H7 (cell line): ENCODE data around the gene KRTAP1-1. TPM values are rescaled to one million over a fixed set of nuclear protein-coding genes. Genes with fewer than 3 reads are reported as not detected.

Experiments used
- total RNA-seq: library from RNA; depleted of rRNA; stranded (reverse); fragments of >200 nt; shearing (Covaris generic); gene quantifications from 2 replicates; pipeline ENCODE4 v1.2.3, GENCODE V29; 2014; rRNA removed

Gene KRTAP1-1
- total RNA-seq, 1 experiment from 2014 or later = not detected

Other genes starting within 250 kb of the KRTAP1-1 start
- gene KRT28, start 241.5 kb downstream of the KRTAP1-1 start, total RNA-seq = not detected in 2 replicates
- 2.4 and 5.4 TPM in 2 replicates for gene KRT10, start 218.8 kb downstream of the KRTAP1-1 start, total RNA-seq
- not detected in 2 replicates for gene KRT12, start 174.2 kb downstream of the KRTAP1-1 start, total RNA-seq
- not detected in 2 replicates for gene KRT20, start 156.2 kb downstream of the KRTAP1-1 start, total RNA-seq
- not detected in 2 replicates for gene KRT23, start 103.8 kb downstream of the KRTAP1-1 start, total RNA-seq
- gene KRT39, start 74.5 kb downstream of the KRTAP1-1 start, total RNA-seq = not detected in 2 replicates
- gene KRT40, start 57.1 kb downstream of the KRTAP1-1 start, total RNA-seq = not detected in 2 replicates
- gene KRTAP3-3, start 47.3 kb downstream of the KRTAP1-1 start, total RNA-seq = not detected in 2 replicates
- gene KRTAP3-2, start 41.5 kb downstream of the KRTAP1-1 start, total RNA-seq = not detected in 2 replicates
- not detected in 2 replicates for gene KRTAP3-1, start 32.3 kb downstream of the KRTAP1-1 start, total RNA-seq
- gene KRTAP1-5, start 14.2 kb downstream of the KRTAP1-1 start, total RNA-seq = not detected in 2 replicates
- gene KRTAP1-4, start 11.3 kb downstream of the KRTAP1-1 start, total RNA-seq = not detected in 2 replicates
- gene KRTAP1-3, start 6.6 kb downstream of the KRTAP1-1 start, total RNA-seq = not detected in 2 replicates
- gene KRTAP2-1, start 5.9 kb upstream of the KRTAP1-1 start, total RNA-seq = not detected in 2 replicates
- gene KRTAP2-2, start 13.8 kb upstream of the KRTAP1-1 start, total RNA-seq = not detected in 2 replicates
- not detected in 2 replicates for gene KRTAP2-3, start 18.7 kb upstream of the KRTAP1-1 start, total RNA-seq
- gene KRTAP2-4, start 24.4 kb upstream of the KRTAP1-1 start, total RNA-seq = not detected in 2 replicates
- gene KRTAP4-7, start 42.7 kb upstream of the KRTAP1-1 start, total RNA-seq = not detected in 2 replicates
- gene KRTAP4-8, start 56.7 kb upstream of the KRTAP1-1 start, total RNA-seq = not detected in 2 replicates
- not detected in 2 replicates for gene KRTAP4-16, start 60.8 kb upstream of the KRTAP1-1 start, total RNA-seq
- not detected in 2 replicates for gene KRTAP4-9, start 63.9 kb upstream of the KRTAP1-1 start, total RNA-seq
- not detected in 2 replicates for gene KRTAP4-11, start 76.9 kb upstream of the KRTAP1-1 start, total RNA-seq
- gene KRTAP4-12, start 82.7 kb upstream of the KRTAP1-1 start, total RNA-seq = not detected in 2 replicates
- not detected in 2 replicates for gene KRTAP4-6, start 99.1 kb upstream of the KRTAP1-1 start, total RNA-seq
- gene KRTAP4-5, start 108.4 kb upstream of the KRTAP1-1 start, total RNA-seq = not detected in 2 replicates
- not detected in 2 replicates for gene KRTAP4-4, start 119.3 kb upstream of the KRTAP1-1 start, total RNA-seq
- not detected in 2 replicates for gene KRTAP4-3, start 126.8 kb upstream of the KRTAP1-1 start, total RNA-seq
- not detected in 2 replicates for gene KRTAP4-2, start 136.8 kb upstream of the KRTAP1-1 start, total RNA-seq
- gene KRTAP4-1, start 143.5 kb upstream of the KRTAP1-1 start, total RNA-seq = 0.38 and 0.70 TPM in 2 replicates
- gene KRTAP9-1, start 148.4 kb upstream of the KRTAP1-1 start, total RNA-seq = not detected in 2 replicates
- not detected in 2 replicates for gene KRTAP9-2, start 185.2 kb upstream of the KRTAP1-1 start, total RNA-seq
- gene KRTAP9-3, start 191.0 kb upstream of the KRTAP1-1 start, total RNA-seq = not detected in 2 replicates
- not detected in 2 replicates for gene KRTAP9-8, start 196.5 kb upstream of the KRTAP1-1 start, total RNA-seq
- gene KRTAP9-4, start 208.2 kb upstream of the KRTAP1-1 start, total RNA-seq = not detected in 2 replicates
- gene KRTAP9-9, start 213.9 kb upstream of the KRTAP1-1 start, total RNA-seq = not detected in 2 replicates
- gene KRTAP9-6, start 223.9 kb upstream of the KRTAP1-1 start, total RNA-seq = not detected in 2 replicates
- gene KRTAP9-7, start 234.2 kb upstream of the KRTAP1-1 start, total RNA-seq = not detected in 2 replicates